IMR-90 (cell line): Measurements from ENCODE around the gene GLCCI1. TPM values are rescaled to one million over a fixed set of nuclear protein-coding genes. Genes with fewer than 3 reads are reported as not detected.

Source experiments
- ATAC-seq: fragments of 200-7000 bp; cut with Tn5 transposase; 2 replicates; pipeline ENCODE4 v1.9.1; 2020; ENCODE audit warnings: low read depth, mild to moderate bottlenecking, moderate library complexity
- BruUV-seq: library from RNA; stranded (reverse); fragments of 400-500 nt; replicated peaks from 2 replicates; lab custom pipeline; 2021; lab: Mats Ljungman, UMichigan
- CTCF ChIA-PET: fragments of 300-600 bp; formaldehyde crosslinking; extraction: SDS; loops from one replicate; lab custom pipeline; 2021; ENCODE audit warnings: antibody characterized with exemption; lab: Yijun Ruan, JAX
- POLR2A ChIA-PET: fragments of 300-600 bp; sonication (Branson Sonifier 250); formaldehyde crosslinking; loops from one replicate; lab custom pipeline; 2022; ENCODE audit warnings: antibody characterized with exemption; ENCODE audit not compliant: unreplicated experiment; lab: Charles Lee
- DNase-seq: peaks from one replicate; pipeline ENCODE4 v3.0.0; 2013
- H2AFZ ChIP-seq: replicated peaks from 2 replicates; pipeline ENCODE3; 2013; ENCODE audit warnings: low read length, mild to moderate bottlenecking; ENCODE audit not compliant: poor library complexity
- H2AK5ac ChIP-seq: 2 replicates; pipeline ENCODE4 v1.6.1; 2013; ENCODE audit warnings: low read depth, low read length, inconsistent platforms
- H2AK9ac ChIP-seq: replicated peaks from 2 replicates; pipeline ENCODE3; 2013; ENCODE audit warnings: mild to moderate bottlenecking, low read depth, low read length, moderate library complexity; ENCODE audit not compliant: poor library complexity
- H2BK120ac ChIP-seq: 2 replicates; pipeline ENCODE4 v1.6.1; 2013; ENCODE audit warnings: low read depth, low read length, inconsistent platforms
- H2BK15ac ChIP-seq: 3 replicates; pipeline ENCODE4 v1.6.1; 2013; ENCODE audit warnings: low read depth, low read length, inconsistent platforms
- H2BK20ac ChIP-seq: 2 replicates; pipeline ENCODE4 v1.6.1; 2013; ENCODE audit warnings: low read depth, mild to moderate bottlenecking, inconsistent platforms, low read length, moderate library complexity
- H2BK5ac ChIP-seq: 2 replicates; pipeline ENCODE4 v1.6.1; 2013; ENCODE audit warnings: mild to moderate bottlenecking, low read depth, low read length, inconsistent platforms; ENCODE audit not compliant: poor library complexity, severe bottlenecking
- H3K14ac ChIP-seq: replicated peaks from 2 replicates; pipeline ENCODE4 v1.6.1; 2013; ENCODE audit warnings: low read depth, low read length, inconsistent platforms
- H3K18ac ChIP-seq: 2 replicates; pipeline ENCODE4 v1.6.1; 2013; ENCODE audit warnings: low read depth, low read length, control low read depth
- H3K23ac ChIP-seq: 2 replicates; pipeline ENCODE4 v1.6.1; 2013; ENCODE audit warnings: low read depth, low read length, inconsistent platforms
- H3K27ac ChIP-seq: 2 replicates; pipeline ENCODE4 v1.5.1; 2013; ENCODE audit warnings: mild to moderate bottlenecking, control low read depth, low read length; ENCODE audit not compliant: insufficient read depth
- H3K27me3 ChIP-seq: 2 replicates; pipeline ENCODE4 v1.6.1; 2013; ENCODE audit warnings: low read length; ENCODE audit not compliant: control insufficient read depth, insufficient read depth
- H3K36me3 ChIP-seq: 2 replicates; pipeline ENCODE4 v1.6.1; 2013; ENCODE audit warnings: low read length, mixed read lengths; ENCODE audit not compliant: control insufficient read depth, insufficient read depth
- H3K4ac ChIP-seq: 2 replicates; pipeline ENCODE4 v1.6.1; 2013; ENCODE audit warnings: low read depth, low read length, inconsistent platforms
- H3K4me1 ChIP-seq: 2 replicates; pipeline ENCODE4 v1.6.1; 2013; ENCODE audit warnings: low read length, mixed read lengths; ENCODE audit not compliant: control insufficient read depth, insufficient read depth
- H3K4me2 ChIP-seq: 2 replicates; pipeline ENCODE4 v1.6.1; 2013; ENCODE audit warnings: low read depth, mild to moderate bottlenecking, control low read depth, low read length, moderate library complexity
- H3K4me3 ChIP-seq: 2 replicates; pipeline ENCODE4 v1.5.1; 2013; ENCODE audit warnings: low read depth, mild to moderate bottlenecking, control low read depth, low read length, moderate library complexity; ENCODE audit not compliant: insufficient read depth
- H3K56ac ChIP-seq: 2 replicates; pipeline ENCODE4 v1.6.1; 2013; ENCODE audit warnings: low read length, inconsistent platforms; ENCODE audit not compliant: insufficient read depth; ENCODE audit errors: extremely low read depth
- H3K79me1 ChIP-seq, 2 experiments: 2 replicates each; pipeline ENCODE4 v1.6.1; 2013; ENCODE audit warnings: low read length in 2 of 2, inconsistent platforms in 1 of 2, low read depth in 1 of 2
- H3K9ac ChIP-seq: 2 replicates; pipeline ENCODE4 v1.6.1; 2013; ENCODE audit warnings: low read depth, low read length, control low read depth
- H3K9me1 ChIP-seq: 2 replicates; pipeline ENCODE4 v1.6.1; 2013; ENCODE audit warnings: low read length, inconsistent platforms; ENCODE audit not compliant: insufficient read depth
- H3K9me3 ChIP-seq: 2 replicates; pipeline ENCODE4 v1.6.1; 2013; ENCODE audit warnings: low read length; ENCODE audit not compliant: control insufficient read depth, insufficient read depth
- H4K20me1 ChIP-seq: 2 replicates; pipeline ENCODE4 v1.6.1; 2013; ENCODE audit warnings: low read length, inconsistent platforms; ENCODE audit not compliant: insufficient read depth
- H4K5ac ChIP-seq: 2 replicates; pipeline ENCODE4 v1.6.1; 2013; ENCODE audit warnings: mild to moderate bottlenecking, low read depth, low read length, control low read depth
- H4K8ac ChIP-seq, 2 experiments: 2 replicates each; pipeline ENCODE4 v1.6.1; 2013; ENCODE audit warnings: low read depth in 2 of 2, low read length in 2 of 2, control low read depth in 1 of 2, inconsistent platforms in 1 of 2
- H4K91ac ChIP-seq: 2 replicates; pipeline ENCODE4 v1.6.1; 2013; ENCODE audit warnings: low read depth, low read length, inconsistent platforms; ENCODE audit not compliant: insufficient read depth
- BHLHE40 ChIP-seq: fragments of 150-350 bp; IDR thresholded peaks from 2 replicates; pipeline ENCODE4 v1.6.1; 2016; ENCODE audit warnings: mild to moderate bottlenecking, low read depth, low read length
- CEBPB ChIP-seq: IDR thresholded peaks from 2 replicates; pipeline ENCODE4 v1.6.1; 2012; ENCODE audit warnings: low read depth, low read length, improper control_type of control experiment
- CHD1 ChIP-seq: IDR thresholded peaks from 2 replicates; pipeline ENCODE4 v1.6.1; 2012; ENCODE audit warnings: low read depth, low read length, improper control_type of control experiment
- FOS ChIP-seq: fragments of 150-350 bp; IDR thresholded peaks from 2 replicates; pipeline ENCODE4 v1.6.1; 2016; ENCODE audit warnings: low read depth, low read length
- MAFK ChIP-seq: IDR thresholded peaks from 2 replicates; pipeline ENCODE4 v1.6.1; 2012; ENCODE audit warnings: low read depth, low read length, improper control_type of control experiment
- MAZ ChIP-seq: IDR thresholded peaks from 2 replicates; pipeline ENCODE4 v1.6.1; 2012; ENCODE audit warnings: low read depth, mild to moderate bottlenecking, low read length, improper control_type of control experiment, moderate library complexity, borderline replicate concordance
- MXI1 ChIP-seq: IDR thresholded peaks from 2 replicates; pipeline ENCODE4 v1.6.1; 2012; ENCODE audit warnings: low read depth, mild to moderate bottlenecking, low read length, moderate library complexity, borderline replicate concordance
- NFE2L2 ChIP-seq: fragments of 150-350 bp; IDR thresholded peaks from 2 replicates; pipeline ENCODE4 v1.6.1; 2016; ENCODE audit warnings: low read depth, mild to moderate bottlenecking, low read length
- POLR2A ChIP-seq: IDR thresholded peaks from 2 replicates; pipeline ENCODE4 v1.6.1; 2012; ENCODE audit warnings: mild to moderate bottlenecking, low read depth, low read length
- RAD21 ChIP-seq: IDR thresholded peaks from 2 replicates; pipeline ENCODE4 v1.6.1; 2012; ENCODE audit warnings: low read length, improper control_type of control experiment
- RCOR1 ChIP-seq: IDR thresholded peaks from 2 replicates; pipeline ENCODE4 v1.6.1; 2012; ENCODE audit warnings: mild to moderate bottlenecking, low read length, improper control_type of control experiment; ENCODE audit not compliant: insufficient replicate concordance
- RFX5 ChIP-seq: IDR thresholded peaks from 2 replicates; pipeline ENCODE4 v1.8.0; 2012; ENCODE audit warnings: low read depth, mild to moderate bottlenecking, low read length, moderate library complexity
- SMC3 ChIP-seq: fragments of 150-350 bp; IDR thresholded peaks from 2 replicates; pipeline ENCODE4 v1.6.1; 2016; ENCODE audit warnings: low read depth, mild to moderate bottlenecking, antibody characterized with exemption, low read length, moderate library complexity
- WGBS, 2 experiments: methylation state at CpG; one replicate each; pipeline versions ENCODE4 v1.1.5 to v1.1.7; 2013; ENCODE audit warnings: missing lambda C conversion rate in 2 of 2; ENCODE audit not compliant: insufficient read length in 1 of 2; ENCODE audit errors: extremely low coverage in 2 of 2; 5-methylcytosine and 5-hydroxymethylcytosine counted together
- dilution Hi-C: fragments of 300-500 bp; cut with HindIII; formaldehyde crosslinking; loops from one replicate; pipeline ENCODE4 v1.14.3; 2018; ENCODE audit warnings: low sequenced_read_pairs; ENCODE audit not compliant: unreplicated experiment
- in situ Hi-C: fragments of 300-500 bp; cut with MboI; formaldehyde crosslinking; loops from 3 replicates; pipeline ENCODE4 v1.14.3; 2019; ENCODE audit warnings: low sequenced_read_pairs, inconsistent platforms, mixed read lengths
- intact Hi-C: fragments of 100-400 bp; cut with micrococcal nuclease; formaldehyde crosslinking; loops from 2 replicates; pipeline ENCODE4 v1.10.0; 2022
- polyA plus RNA-seq, 3 experiments: library from polyadenylated mRNA; depleted of rRNA; stranded (reverse); fragments of >200 nt; gene quantifications; 2 replicates each; pipeline ENCODE4 v1.2.3, GENCODE V29; 2012; ENCODE audit warnings: low replicate concordance in 1 of 3
- total RNA-seq: library from RNA; depleted of rRNA; stranded (reverse); fragments of >200 nt; gene quantifications from 2 replicates; pipeline ENCODE4 v1.2.3, GENCODE V29; 2012
- TF ChIP-seq, protein P1 (sequence below): fragments of 150-350 bp; IDR thresholded peaks from 2 replicates; pipeline ENCODE4 v1.6.1; 2016; ENCODE audit warnings: low read depth, mild to moderate bottlenecking, low read length, moderate library complexity, borderline replicate concordance
- TF ChIP-seq, protein P2 (sequence below): conservative IDR thresholded peaks from 2 replicates; pipeline ENCODE4 v1.5.1; 2012; ENCODE audit warnings: mild to moderate bottlenecking, low read depth, low read length, improper control_type of control experiment
- TF ChIP-seq, protein P3 (sequence below): fragments of 150-350 bp; IDR thresholded peaks from 2 replicates; pipeline ENCODE4 v1.6.1; 2017; ENCODE audit warnings: mild to moderate bottlenecking, antibody characterized with exemption, low read length, low read depth

The GLCCI1 gene
- total and polyA plus RNA-seq, 2 of the 4 experiments (the other 2 are of a cell fraction) = 4.1 to 6.2 TPM

GRCh38 chr7:8136051-8136730 is 167.6 kb downstream of the GLCCI1 start:
- POLR2A ChIA-PET = no interaction called here

More at GRCh38 chr7:8136051-8136730, 167.6 kb downstream of the GLCCI1 start:
- Histone ChIP-seq H3K14ac (no peak overlapping the region), H2BK5ac (no peak overlapping the region), H3K36me3 (no peaks in the 10 kb centered on the region), H3K9ac (no peak overlapping the region), H3K4me1 (no peaks in the 10 kb centered on the region), H4K8ac (no peak overlapping the region), H3K27ac (no peak overlapping the region), H2BK120ac (no peak overlapping the region), H2AK9ac (no peak overlapping the region), H4K20me1 (no peaks in the 10 kb centered on the region), H2BK15ac (no peak overlapping the region), H3K18ac (no peak overlapping the region), H2AK5ac (no peak overlapping the region), H3K23ac (no peak overlapping the region), H3K56ac (no peak overlapping the region), H3K4me3 (no peak overlapping the region), H3K4ac (no peak overlapping the region), H3K79me1 (no peaks in the 10 kb centered on the region), H3K27me3 (no peaks in the 10 kb centered on the region), H4K91ac (no peak overlapping the region), H2AFZ (no peak overlapping the region), H2BK20ac (no peak overlapping the region), H3K9me1 (no peaks in the 10 kb centered on the region), H3K9me3 (no peaks in the 10 kb centered on the region), H3K4me2 (no peak overlapping the region), H4K5ac (no peak overlapping the region)
- no TSS peak for BruUV-seq
- ATAC-seq = no peak
- in situ Hi-C loops = no loop called here
- dilution Hi-C loops = no loop called here
- CTCF ChIA-PET = no interaction called here
- WGBS, 2 experiments = 68% methylated on average over 3 of the region's 12 CpGs; no CpG with 5 or more reads in 1 of the 2 experiments
- TF ChIP-seq, protein P1, sequence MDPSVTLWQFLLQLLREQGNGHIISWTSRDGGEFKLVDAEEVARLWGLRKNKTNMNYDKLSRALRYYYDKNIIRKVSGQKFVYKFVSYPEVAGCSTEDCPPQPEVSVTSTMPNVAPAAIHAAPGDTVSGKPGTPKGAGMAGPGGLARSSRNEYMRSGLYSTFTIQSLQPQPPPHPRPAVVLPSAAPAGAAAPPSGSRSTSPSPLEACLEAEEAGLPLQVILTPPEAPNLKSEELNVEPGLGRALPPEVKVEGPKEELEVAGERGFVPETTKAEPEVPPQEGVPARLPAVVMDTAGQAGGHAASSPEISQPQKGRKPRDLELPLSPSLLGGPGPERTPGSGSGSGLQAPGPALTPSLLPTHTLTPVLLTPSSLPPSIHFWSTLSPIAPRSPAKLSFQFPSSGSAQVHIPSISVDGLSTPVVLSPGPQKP = no peak
- TF ChIP-seq POLR2A (no peak), MAFK (no peak), BHLHE40 (no peak), RCOR1 (no peak), SMC3 (no peak), NFE2L2 (no peak), CHD1 (no peak), RFX5 (no peak), MXI1 (no peak), MAZ (no peak), CEBPB (no peak), RAD21 (no peak), FOS (no peak)
- TF ChIP-seq, protein P2, sequence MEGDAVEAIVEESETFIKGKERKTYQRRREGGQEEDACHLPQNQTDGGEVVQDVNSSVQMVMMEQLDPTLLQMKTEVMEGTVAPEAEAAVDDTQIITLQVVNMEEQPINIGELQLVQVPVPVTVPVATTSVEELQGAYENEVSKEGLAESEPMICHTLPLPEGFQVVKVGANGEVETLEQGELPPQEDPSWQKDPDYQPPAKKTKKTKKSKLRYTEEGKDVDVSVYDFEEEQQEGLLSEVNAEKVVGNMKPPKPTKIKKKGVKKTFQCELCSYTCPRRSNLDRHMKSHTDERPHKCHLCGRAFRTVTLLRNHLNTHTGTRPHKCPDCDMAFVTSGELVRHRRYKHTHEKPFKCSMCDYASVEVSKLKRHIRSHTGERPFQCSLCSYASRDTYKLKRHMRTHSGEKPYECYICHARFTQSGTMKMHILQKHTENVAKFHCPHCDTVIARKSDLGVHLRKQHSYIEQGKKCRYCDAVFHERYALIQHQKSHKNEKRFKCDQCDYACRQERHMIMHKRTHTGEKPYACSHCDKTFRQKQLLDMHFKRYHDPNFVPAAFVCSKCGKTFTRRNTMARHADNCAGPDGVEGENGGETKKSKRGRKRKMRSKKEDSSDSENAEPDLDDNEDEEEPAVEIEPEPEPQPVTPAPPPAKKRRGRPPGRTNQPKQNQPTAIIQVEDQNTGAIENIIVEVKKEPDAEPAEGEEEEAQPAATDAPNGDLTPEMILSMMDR = no peak
- TF ChIP-seq, protein P3, sequence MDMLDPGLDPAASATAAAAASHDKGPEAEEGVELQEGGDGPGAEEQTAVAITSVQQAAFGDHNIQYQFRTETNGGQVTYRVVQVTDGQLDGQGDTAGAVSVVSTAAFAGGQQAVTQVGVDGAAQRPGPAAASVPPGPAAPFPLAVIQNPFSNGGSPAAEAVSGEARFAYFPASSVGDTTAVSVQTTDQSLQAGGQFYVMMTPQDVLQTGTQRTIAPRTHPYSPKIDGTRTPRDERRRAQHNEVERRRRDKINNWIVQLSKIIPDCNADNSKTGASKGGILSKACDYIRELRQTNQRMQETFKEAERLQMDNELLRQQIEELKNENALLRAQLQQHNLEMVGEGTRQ = no peak
- DNase-seq = no peak
- intact Hi-C loops = no loop called here
